Measurements from ENCODE around the gene MTA1.

Gene MTA1

GRCh38 chr14:105478398-105479251, 59.0 kb downstream of the MTA1 start:
- no peak for DNase-seq

GRCh38 chr14:105479431-105480158, 60.0 kb downstream of the MTA1 start:
- no peak for DNase-seq

GRCh38 chr14:105480199-105480746, 60.6 kb downstream of the MTA1 start:
- no peak for DNase-seq

GRCh38 chr14:105480807-105481801, 61.5 kb downstream of the MTA1 start:
- peak; percentile 56 for DNase-seq

GRCh38 chr14:105481886-105482457, 62.3 kb downstream of the MTA1 start:
- DNase-seq: peak; percentile 29

- no peak for DNase-seq
Measured at GRCh38 chr14:105482486-105483110, 63.0 kb downstream of the MTA1 start.

GRCh38 chr14:105483300-105484068, 63.9 kb downstream of the MTA1 start:
- no peak for DNase-seq

GRCh38 chr14:105484069-105484996, 64.7 kb downstream of the MTA1 start:
- no peak for DNase-seq

GRCh38 chr14:105484997-105485393, 65.4 kb downstream of the MTA1 start:
- DNase-seq: no peak

GRCh38 chr14:105485739-105486162, 66.1 kb downstream of the MTA1 start:
- no peak for DNase-seq

GRCh38 chr14:105486163-105486973, 66.7 kb downstream of the MTA1 start, which contains the start of gene CRIP1:
Gene CRIP1, plus strand, starts transcription at chr14:105486886. Its CDS starts 374 bp downstream, at chr14:105487260.
- DNase-seq: no peak

GRCh38 chr14:105486974-105487448, 67.4 kb downstream of the MTA1 start:
- no peak for DNase-seq

- DNase-seq: peak; percentile 35
Measured at GRCh38 chr14:105487449-105487985, 67.9 kb downstream of the MTA1 start.

- no peak for DNase-seq
Measured at GRCh38 chr14:105487986-105488777, 68.6 kb downstream of the MTA1 start.

- DNase-seq: no peak
Measured at GRCh38 chr14:105488781-105489541, 69.3 kb downstream of the MTA1 start.

GRCh38 chr14:105489542-105490266, 70.1 kb downstream of the MTA1 start:
- DNase-seq: peak; percentile 68
